ENCODE data around the gene ADGRG7.

Gene ADGRG7

GRCh38 chr3:100629421-100630127, 20.2 kb downstream of the ADGRG7 start:
- Histone ChIP-seq H3K4me3 (ENCODE audit: low read length) (no peak overlapping the region), H3K36me3 (ENCODE audit: insufficient read depth, low read depth, low read length) (no peaks in the 10 kb centered on the region), H3K27ac (ENCODE audit: low read length) (no peak overlapping the region), H3K9me3 (ENCODE audit: insufficient read depth, low read depth, low read length) (no peaks in the 10 kb centered on the region), H3K4me1 (ENCODE audit: insufficient read depth, low read length) (peaks cover 9% of the 10 kb centered on the region), H3K9ac (ENCODE audit: low read depth, low read length) (no peak overlapping the region), H3K27me3 (ENCODE audit: insufficient read depth, low read length) (no peaks in the 10 kb centered on the region)

GRCh38 chr3:100630664-100631063, 21.3 kb downstream of the ADGRG7 start:
- Histone ChIP-seq H3K27me3 (ENCODE audit: insufficient read depth, low read length) (no peaks in the 10 kb centered on the region), H3K27ac (ENCODE audit: low read length) (no peak overlapping the region), H3K4me3 (ENCODE audit: low read length) (no peak overlapping the region), H3K36me3 (ENCODE audit: insufficient read depth, low read depth, low read length) (no peaks in the 10 kb centered on the region), H3K9me3 (ENCODE audit: insufficient read depth, low read depth, low read length) (no peaks in the 10 kb centered on the region), H3K9ac (ENCODE audit: low read depth, low read length) (no peak overlapping the region), H3K4me1 (ENCODE audit: insufficient read depth, low read length) (peaks cover 9% of the 10 kb centered on the region)

GRCh38 chr3:100631236-100631635, 21.8 kb downstream of the ADGRG7 start:
- no peak overlapping the region for H3K4me3 ChIP-seq (ENCODE audit: low read length)
- no peaks in the 10 kb centered on the region for H3K27me3 ChIP-seq (ENCODE audit: insufficient read depth, low read length)
- H3K9me3 ChIP-seq (ENCODE audit: insufficient read depth, low read depth, low read length): no peaks in the 10 kb centered on the region
- H3K36me3 ChIP-seq (ENCODE audit: insufficient read depth, low read depth, low read length): no peaks in the 10 kb centered on the region
- H3K4me1 ChIP-seq (ENCODE audit: insufficient read depth, low read length): peaks cover 9% of the 10 kb centered on the region
- H3K27ac ChIP-seq (ENCODE audit: low read length): no peak overlapping the region
- no peak overlapping the region for H3K9ac ChIP-seq (ENCODE audit: low read depth, low read length)

GRCh38 chr3:100634493-100635272, 25.3 kb downstream of the ADGRG7 start:
- Histone ChIP-seq H3K27ac (ENCODE audit: low read length) (no peak overlapping the region), H3K27me3 (ENCODE audit: insufficient read depth, low read length) (no peaks in the 10 kb centered on the region), H3K4me3 (ENCODE audit: low read length) (no peak overlapping the region), H3K9ac (ENCODE audit: low read depth, low read length) (no peak overlapping the region), H3K9me3 (ENCODE audit: insufficient read depth, low read depth, low read length) (no peaks in the 10 kb centered on the region), H3K36me3 (ENCODE audit: insufficient read depth, low read depth, low read length) (no peaks in the 10 kb centered on the region), H3K4me1 (ENCODE audit: insufficient read depth, low read length) (peaks cover 9% of the 10 kb centered on the region)

- H3K9me3 ChIP-seq (ENCODE audit: insufficient read depth, low read depth, low read length): no peaks in the 10 kb centered on the region
- H3K9ac ChIP-seq (ENCODE audit: low read depth, low read length): no peak overlapping the region
- no peak overlapping the region for H3K27ac ChIP-seq (ENCODE audit: low read length)
- no peak overlapping the region for H3K4me3 ChIP-seq (ENCODE audit: low read length)
- H3K27me3 ChIP-seq (ENCODE audit: insufficient read depth, low read length): no peaks in the 10 kb centered on the region
- H3K36me3 ChIP-seq (ENCODE audit: insufficient read depth, low read depth, low read length): no peaks in the 10 kb centered on the region
- peaks cover 6% of the 10 kb centered on the region for H3K4me1 ChIP-seq (ENCODE audit: insufficient read depth, low read length)
Observed at GRCh38 chr3:100635273-100635701, 25.9 kb downstream of the ADGRG7 start.

- Histone ChIP-seq H3K27me3 (ENCODE audit: insufficient read depth, low read length) (no peaks in the 10 kb centered on the region), H3K27ac (ENCODE audit: low read length) (no peak overlapping the region), H3K36me3 (ENCODE audit: insufficient read depth, low read depth, low read length) (no peaks in the 10 kb centered on the region), H3K4me1 (ENCODE audit: insufficient read depth, low read length) (no peaks in the 10 kb centered on the region), H3K4me3 (ENCODE audit: low read length) (no peak overlapping the region), H3K9ac (ENCODE audit: low read depth, low read length) (no peak overlapping the region), H3K9me3 (ENCODE audit: insufficient read depth, low read depth, low read length) (no peaks in the 10 kb centered on the region)
Observed at GRCh38 chr3:100637197-100637631, 27.8 kb downstream of the ADGRG7 start.

GRCh38 chr3:100640633-100641032, 31.2 kb downstream of the ADGRG7 start:
- Histone ChIP-seq H3K9ac (ENCODE audit: low read depth, low read length) (no peak overlapping the region), H3K4me3 (ENCODE audit: low read length) (no peak overlapping the region), H3K27ac (ENCODE audit: low read length) (no peak overlapping the region), H3K36me3 (ENCODE audit: insufficient read depth, low read depth, low read length) (no peaks in the 10 kb centered on the region), H3K9me3 (ENCODE audit: insufficient read depth, low read depth, low read length) (no peaks in the 10 kb centered on the region), H3K27me3 (ENCODE audit: insufficient read depth, low read length) (no peaks in the 10 kb centered on the region), H3K4me1 (ENCODE audit: insufficient read depth, low read length) (no peaks in the 10 kb centered on the region)

- no peak overlapping the region for H3K4me3 ChIP-seq (ENCODE audit: low read length)
- H3K9ac ChIP-seq (ENCODE audit: low read depth, low read length): no peak overlapping the region
- H3K27me3 ChIP-seq (ENCODE audit: insufficient read depth, low read length): no peaks in the 10 kb centered on the region
- H3K27ac ChIP-seq (ENCODE audit: low read length): no peak overlapping the region
- H3K9me3 ChIP-seq (ENCODE audit: insufficient read depth, low read depth, low read length): no peaks in the 10 kb centered on the region
- no peaks in the 10 kb centered on the region for H3K36me3 ChIP-seq (ENCODE audit: insufficient read depth, low read depth, low read length)
- H3K4me1 ChIP-seq (ENCODE audit: insufficient read depth, low read length): no peaks in the 10 kb centered on the region
Observed at GRCh38 chr3:100641471-100642032, 32.2 kb downstream of the ADGRG7 start.

- H3K27me3 ChIP-seq (ENCODE audit: insufficient read depth, low read length): no peaks in the 10 kb centered on the region
- no peaks in the 10 kb centered on the region for H3K9me3 ChIP-seq (ENCODE audit: insufficient read depth, low read depth, low read length)
- H3K9ac ChIP-seq (ENCODE audit: low read depth, low read length): no peak overlapping the region
- no peaks in the 10 kb centered on the region for H3K36me3 ChIP-seq (ENCODE audit: insufficient read depth, low read depth, low read length)
- H3K4me1 ChIP-seq (ENCODE audit: insufficient read depth, low read length): no peaks in the 10 kb centered on the region
- H3K4me3 ChIP-seq (ENCODE audit: low read length): no peak overlapping the region
- no peak overlapping the region for H3K27ac ChIP-seq (ENCODE audit: low read length)
Observed at GRCh38 chr3:100645913-100646312, 36.5 kb downstream of the ADGRG7 start.

GRCh38 chr3:100647171-100647570, 37.8 kb downstream of the ADGRG7 start:
- H3K36me3 ChIP-seq (ENCODE audit: insufficient read depth, low read depth, low read length): no peaks in the 10 kb centered on the region
- no peak overlapping the region for H3K4me3 ChIP-seq (ENCODE audit: low read length)
- no peaks in the 10 kb centered on the region for H3K9me3 ChIP-seq (ENCODE audit: insufficient read depth, low read depth, low read length)
- no peak overlapping the region for H3K9ac ChIP-seq (ENCODE audit: low read depth, low read length)
- H3K27me3 ChIP-seq (ENCODE audit: insufficient read depth, low read length): no peaks in the 10 kb centered on the region
- no peak overlapping the region for H3K27ac ChIP-seq (ENCODE audit: low read length)
- H3K4me1 ChIP-seq (ENCODE audit: insufficient read depth, low read length): no peaks in the 10 kb centered on the region

GRCh38 chr3:100647657-100648056, 38.3 kb downstream of the ADGRG7 start:
- H3K4me3 ChIP-seq (ENCODE audit: low read length): no peak overlapping the region
- H3K27ac ChIP-seq (ENCODE audit: low read length): no peak overlapping the region
- H3K4me1 ChIP-seq (ENCODE audit: insufficient read depth, low read length): no peaks in the 10 kb centered on the region
- H3K9ac ChIP-seq (ENCODE audit: low read depth, low read length): no peak overlapping the region
- no peaks in the 10 kb centered on the region for H3K27me3 ChIP-seq (ENCODE audit: insufficient read depth, low read length)
- H3K36me3 ChIP-seq (ENCODE audit: insufficient read depth, low read depth, low read length): no peaks in the 10 kb centered on the region
- no peaks in the 10 kb centered on the region for H3K9me3 ChIP-seq (ENCODE audit: insufficient read depth, low read depth, low read length)

Measured in iPS-20b (cell line).